Panc1 (cell line): ENCODE data around the gene MTURN. TPM values are rescaled to one million over a fixed set of nuclear protein-coding genes. Genes with fewer than 3 reads are reported as not detected.

Experiments used
- ATAC-seq: fragments of 200-7000 bp; cut with Tn5 transposase; 2 replicates; pipeline ENCODE4 v1.9.1; 2020; ENCODE audit warnings: mild to moderate bottlenecking, moderate library complexity
- BruUV-seq: library from RNA; stranded (reverse); fragments of 400-500 nt; replicated peaks from 2 replicates; lab custom pipeline; 2021; lab: Mats Ljungman, UMichigan
- CTCF ChIA-PET: fragments of 300-600 bp; sonication (Branson Sonifier 250); formaldehyde crosslinking; loops from one replicate; lab custom pipeline; 2022; ENCODE audit warnings: antibody characterized with exemption; lab: Charles Lee
- POLR2A ChIA-PET: fragments of 300-600 bp; sonication (Branson Sonifier 250); formaldehyde crosslinking; loops from one replicate; lab custom pipeline; 2022; ENCODE audit warnings: antibody characterized with exemption; lab: Charles Lee
- DNase-seq: peaks from one replicate; pipeline ENCODE4 v3.0.0-alpha.2; 2010; ENCODE audit warnings: low read depth, low spot score
- H3K27ac ChIP-seq: 2 replicates; pipeline ENCODE4 v1.5.1; 2011; ENCODE audit warnings: mild to moderate bottlenecking, low read length, inconsistent platforms
- H3K27me3 ChIP-seq: fragments of 200-500 bp; sonication (Bioruptor generic); 2 replicates; pipeline ENCODE4 v1.6.0; 2014; ENCODE audit warnings: low read length, inconsistent platforms; ENCODE audit not compliant: control insufficient read depth, insufficient read depth
- H3K36me3 ChIP-seq: fragments of 200-500 bp; sonication (Bioruptor generic); 2 replicates; pipeline ENCODE4 v1.5.1; 2014; ENCODE audit warnings: inconsistent platforms, mild to moderate bottlenecking, low read length, moderate library complexity; ENCODE audit not compliant: control insufficient read depth, insufficient read depth
- H3K4me1 ChIP-seq: 2 replicates; pipeline ENCODE4 v1.5.1; 2011; ENCODE audit warnings: inconsistent platforms, mild to moderate bottlenecking, low read length, moderate library complexity; ENCODE audit not compliant: control insufficient read depth, insufficient read depth
- H3K4me3 ChIP-seq, 2 experiments: 2 replicates each; pipeline ENCODE4 v1.5.1; 2011 to 2012; ENCODE audit warnings: low read depth in 2 of 2, low read length in 2 of 2, mild to moderate bottlenecking in 2 of 2, inconsistent platforms in 1 of 2, moderate library complexity in 1 of 2
- H3K9me3 ChIP-seq: fragments of 200-500 bp; sonication (Bioruptor generic); 2 replicates; pipeline ENCODE4 v1.5.1; 2014; ENCODE audit warnings: low read depth, mild to moderate bottlenecking, inconsistent platforms, low read length, moderate library complexity; ENCODE audit not compliant: control insufficient read depth, insufficient read depth
- CTCF ChIP-seq: fragments of 450-650 bp; IDR thresholded peaks from 2 replicates; pipeline ENCODE4 v1.5.1; 2017; ENCODE audit warnings: mild to moderate bottlenecking
- POLR2AphosphoS5 ChIP-seq: IDR thresholded peaks from 2 replicates; pipeline ENCODE4 v1.6.1; 2012; ENCODE audit warnings: mild to moderate bottlenecking, low read depth, low read length, moderate library complexity
- SIN3A ChIP-seq: IDR thresholded peaks from 2 replicates; pipeline ENCODE4 v1.6.1; 2012; ENCODE audit warnings: low read depth, mild to moderate bottlenecking, low read length, moderate library complexity, borderline replicate concordance; ENCODE audit not compliant: insufficient read depth
- TCF7L2 ChIP-seq: IDR thresholded peaks from 2 replicates; pipeline ENCODE4 v1.6.1; 2011; ENCODE audit warnings: mild to moderate bottlenecking, low read depth, low read length, inconsistent platforms
- in situ Hi-C: cut with HindIII; loops from 2 replicates; pipeline ENCODE4 v1.10.0; 2016; ENCODE audit warnings: low sequenced_read_pairs, low pct_unique_long_range_greater_than_20kb
- intact Hi-C: fragments of 100-400 bp; cut with micrococcal nuclease; formaldehyde crosslinking; loops from one replicate; pipeline ENCODE4 v1.10.0; 2022; ENCODE audit not compliant: unreplicated experiment
- total RNA-seq: library from RNA; stranded (reverse); gene quantifications from one replicate; pipeline ENCODE4 v1.2.1, GENCODE V29; 2021; ENCODE audit not compliant: unreplicated experiment
- TF ChIP-seq, protein P1 (sequence below), 2 experiments: IDR thresholded peaks; 2 replicates each; pipeline ENCODE4 v1.6.1; 2011 to 2012; ENCODE audit warnings: low read depth in 2 of 2, control low read depth in 1 of 2, low read length in 1 of 2, mild to moderate bottlenecking in 1 of 2, moderate library complexity in 1 of 2; ENCODE audit not compliant: insufficient read depth in 1 of 2

The MTURN gene
- total RNA-seq, 1 experiment from 2014 or later: 1.2 TPM

DNA sequence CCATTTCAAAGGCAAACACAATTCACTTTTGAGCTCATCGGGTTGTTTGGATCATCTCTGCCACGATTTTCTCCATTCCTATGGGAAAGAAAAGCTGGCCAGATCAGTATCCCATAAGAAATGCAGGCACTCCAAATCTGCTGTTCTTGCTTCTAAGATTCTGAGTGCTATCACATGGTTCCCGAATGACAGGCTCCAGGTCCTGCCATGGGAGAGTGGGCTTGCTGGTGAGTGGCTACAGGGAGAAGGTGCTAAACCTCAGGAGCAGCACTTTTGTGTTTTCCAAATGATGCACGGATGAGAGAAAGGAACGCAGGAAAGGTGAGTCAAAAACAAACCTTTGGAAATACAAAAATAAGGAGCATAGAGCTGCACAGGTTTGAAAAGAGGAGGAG, 32.1 kb downstream of the MTURN start:
- Histone ChIP-seq H3K4me3 (no peak overlapping the region), H3K36me3 (no peaks in the 10 kb centered on the region), H3K9me3 (no peaks in the 10 kb centered on the region), H3K4me1 (no peaks in the 10 kb centered on the region), H3K27me3 (peaks cover 5% of the 10 kb centered on the region; the same call in 1 of the 2 replicates), H3K27ac (no peak overlapping the region)
- TF ChIP-seq CTCF (no peak), SIN3A (no peak), TCF7L2 (no peak), POLR2AphosphoS5 (no peak)
- TF ChIP-seq, protein P1, sequence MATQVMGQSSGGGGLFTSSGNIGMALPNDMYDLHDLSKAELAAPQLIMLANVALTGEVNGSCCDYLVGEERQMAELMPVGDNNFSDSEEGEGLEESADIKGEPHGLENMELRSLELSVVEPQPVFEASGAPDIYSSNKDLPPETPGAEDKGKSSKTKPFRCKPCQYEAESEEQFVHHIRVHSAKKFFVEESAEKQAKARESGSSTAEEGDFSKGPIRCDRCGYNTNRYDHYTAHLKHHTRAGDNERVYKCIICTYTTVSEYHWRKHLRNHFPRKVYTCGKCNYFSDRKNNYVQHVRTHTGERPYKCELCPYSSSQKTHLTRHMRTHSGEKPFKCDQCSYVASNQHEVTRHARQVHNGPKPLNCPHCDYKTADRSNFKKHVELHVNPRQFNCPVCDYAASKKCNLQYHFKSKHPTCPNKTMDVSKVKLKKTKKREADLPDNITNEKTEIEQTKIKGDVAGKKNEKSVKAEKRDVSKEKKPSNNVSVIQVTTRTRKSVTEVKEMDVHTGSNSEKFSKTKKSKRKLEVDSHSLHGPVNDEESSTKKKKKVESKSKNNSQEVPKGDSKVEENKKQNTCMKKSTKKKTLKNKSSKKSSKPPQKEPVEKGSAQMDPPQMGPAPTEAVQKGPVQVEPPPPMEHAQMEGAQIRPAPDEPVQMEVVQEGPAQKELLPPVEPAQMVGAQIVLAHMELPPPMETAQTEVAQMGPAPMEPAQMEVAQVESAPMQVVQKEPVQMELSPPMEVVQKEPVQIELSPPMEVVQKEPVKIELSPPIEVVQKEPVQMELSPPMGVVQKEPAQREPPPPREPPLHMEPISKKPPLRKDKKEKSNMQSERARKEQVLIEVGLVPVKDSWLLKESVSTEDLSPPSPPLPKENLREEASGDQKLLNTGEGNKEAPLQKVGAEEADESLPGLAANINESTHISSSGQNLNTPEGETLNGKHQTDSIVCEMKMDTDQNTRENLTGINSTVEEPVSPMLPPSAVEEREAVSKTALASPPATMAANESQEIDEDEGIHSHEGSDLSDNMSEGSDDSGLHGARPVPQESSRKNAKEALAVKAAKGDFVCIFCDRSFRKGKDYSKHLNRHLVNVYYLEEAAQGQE (IDR thresholded peaks at IDR 0.05; ENCODE audit: insufficient read depth in 1 of 2, low read depth in 2 of 2, low read length in 1 of 2): no peak
- CTCF ChIA-PET: no interaction called here
- BruUV-seq: no TSS peak
- intact Hi-C loops (no loop called here), in situ Hi-C loops (no loop called here)
- DNase-seq (no peak), ATAC-seq (no peak)
- POLR2A ChIA-PET: no interaction called here

DNA sequence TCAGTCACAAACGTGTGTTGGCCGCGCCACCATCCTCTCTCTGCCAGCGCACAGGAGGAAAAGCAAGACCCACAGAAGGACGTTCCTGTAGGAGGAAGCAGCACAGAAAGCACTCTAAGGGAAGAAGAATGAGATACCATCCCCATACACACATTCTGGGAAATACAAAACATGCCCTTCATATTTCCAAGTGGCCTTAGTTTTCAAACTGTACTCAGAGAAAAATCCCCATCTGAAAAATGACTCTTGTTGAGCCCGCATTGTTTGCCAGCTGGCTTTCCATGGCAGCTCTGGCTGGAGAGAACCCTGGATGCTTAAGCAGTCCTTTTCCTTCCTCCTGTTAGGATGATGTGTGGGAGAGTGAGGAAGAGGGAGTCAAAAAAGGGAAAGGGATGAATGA, 33.1 kb downstream of the MTURN start:
- ChIA-PET POLR2A (no interaction called here), CTCF (no interaction called here)
- H3K36me3 ChIP-seq: no peaks in the 10 kb centered on the region
- no peak for ATAC-seq
- H3K27ac ChIP-seq: no peak overlapping the region
- H3K27me3 ChIP-seq: peaks cover 5% of the 10 kb centered on the region; the same call in 1 of the 2 replicates
- in situ Hi-C loops: no loop called here
- intact Hi-C loops: no loop called here
- no peak for DNase-seq
- no peak overlapping the region for H3K4me3 ChIP-seq
- no TSS peak for BruUV-seq
- TF ChIP-seq TCF7L2 (no peak), POLR2AphosphoS5 (no peak), CTCF (no peak), SIN3A (no peak)
- TF ChIP-seq, protein P1 (IDR thresholded peaks at IDR 0.05; ENCODE audit: insufficient read depth in 1 of 2, low read depth in 2 of 2, low read length in 1 of 2): no peak
- no peaks in the 10 kb centered on the region for H3K9me3 ChIP-seq
- no peaks in the 10 kb centered on the region for H3K4me1 ChIP-seq
